HEK293 (cell line): Measurements from ENCODE around the gene PLEKHG5.

Experiments used
- BCL11B ChIP-seq: fragments of 450-650 bp; formaldehyde crosslinking; IDR thresholded peaks from 2 replicates; pipeline ENCODE4 v1.5.1; 2016; ENCODE audit warnings: low read depth, missing biosample characterization, missing genetic modification characterization
- HIC1 ChIP-seq: fragments of 450-650 bp; formaldehyde crosslinking; IDR thresholded peaks from 2 replicates; pipeline ENCODE4 v1.5.1; 2016; ENCODE audit warnings: missing biosample characterization, missing genetic modification characterization
- HOXD13 ChIP-seq: sonication (generic); formaldehyde crosslinking; IDR thresholded peaks from 2 replicates; pipeline ENCODE4 v1.8.0; 2022; ENCODE audit warnings: missing genetic modification reagents, borderline replicate concordance
- KLF7 ChIP-seq: fragments of 450-650 bp; formaldehyde crosslinking; IDR thresholded peaks from 2 replicates; pipeline ENCODE4 v1.5.1; 2016; ENCODE audit warnings: missing biosample characterization, missing genetic modification characterization, borderline replicate concordance
- MEIS1 ChIP-seq: sonication (generic); formaldehyde crosslinking; IDR thresholded peaks from 2 replicates; pipeline ENCODE4 v1.8.1; 2022; ENCODE audit warnings: missing genetic modification reagents, mild to moderate bottlenecking, borderline replicate concordance
- OSR2 ChIP-seq: fragments of 450-650 bp; formaldehyde crosslinking; IDR thresholded peaks from 2 replicates; pipeline ENCODE4 v1.5.1; 2016; ENCODE audit warnings: missing biosample characterization, missing genetic modification characterization
- PATZ1 ChIP-seq: fragments of 450-650 bp; formaldehyde crosslinking; IDR thresholded peaks from 2 replicates; pipeline ENCODE4 v1.5.1; 2016; ENCODE audit warnings: missing biosample characterization, missing genetic modification characterization
- PRDM10 ChIP-seq: fragments of 450-650 bp; formaldehyde crosslinking; IDR thresholded peaks from 2 replicates; pipeline ENCODE4 v1.5.1; 2016; ENCODE audit warnings: missing biosample characterization, missing genetic modification characterization
- ZBTB48 ChIP-seq: fragments of 450-650 bp; formaldehyde crosslinking; IDR thresholded peaks from 2 replicates; pipeline ENCODE4 v1.5.1; 2016; ENCODE audit warnings: missing biosample characterization, missing genetic modification characterization
- ZFP41 ChIP-seq: fragments of 450-650 bp; formaldehyde crosslinking; IDR thresholded peaks from 2 replicates; pipeline ENCODE4 v1.5.1; 2016; ENCODE audit warnings: missing biosample characterization, missing genetic modification characterization, borderline replicate concordance
- ZNF112 ChIP-seq: fragments of 450-650 bp; formaldehyde crosslinking; IDR thresholded peaks from 2 replicates; pipeline ENCODE4 v1.5.0; 2017; ENCODE audit warnings: missing biosample characterization, missing genetic modification characterization
- ZNF157 ChIP-seq: fragments of 450-650 bp; formaldehyde crosslinking; IDR thresholded peaks from 2 replicates; pipeline ENCODE4 v1.5.1; 2016; ENCODE audit warnings: missing biosample characterization, missing genetic modification characterization
- ZNF174 ChIP-seq: fragments of 450-650 bp; formaldehyde crosslinking; IDR thresholded peaks from 2 replicates; pipeline ENCODE4 v1.5.0; 2017; ENCODE audit warnings: missing biosample characterization, mild to moderate bottlenecking, missing genetic modification characterization
- ZNF19 ChIP-seq: fragments of 450-650 bp; formaldehyde crosslinking; IDR thresholded peaks from 2 replicates; pipeline ENCODE4; 2016; ENCODE audit warnings: missing biosample characterization, missing genetic modification characterization, low read depth
- ZNF324 ChIP-seq: fragments of 450-650 bp; formaldehyde crosslinking; IDR thresholded peaks from 2 replicates; pipeline ENCODE4 v1.5.1; 2016; ENCODE audit warnings: missing biosample characterization, missing genetic modification characterization
- ZNF416 ChIP-seq: fragments of 450-650 bp; formaldehyde crosslinking; IDR thresholded peaks from 2 replicates; pipeline ENCODE4 v1.5.1; 2016; ENCODE audit warnings: missing biosample characterization, missing genetic modification characterization
- ZNF423 ChIP-seq: fragments of 450-650 bp; formaldehyde crosslinking; IDR thresholded peaks from 2 replicates; pipeline ENCODE4 v1.5.1; 2016; ENCODE audit warnings: missing biosample characterization, missing genetic modification characterization
- ZNF501 ChIP-seq: fragments of 450-650 bp; formaldehyde crosslinking; IDR thresholded peaks from 2 replicates; pipeline ENCODE4 v1.5.1; 2016; ENCODE audit warnings: missing biosample characterization, missing genetic modification characterization
- ZNF561 ChIP-seq: fragments of 450-650 bp; IDR thresholded peaks from 2 replicates; pipeline ENCODE4 v1.5.1; 2018; ENCODE audit warnings: missing biosample characterization, missing genetic modification characterization, borderline replicate concordance
- ZNF571 ChIP-seq: fragments of 450-650 bp; formaldehyde crosslinking; IDR thresholded peaks from 2 replicates; pipeline ENCODE4 v1.5.0; 2017; ENCODE audit warnings: missing biosample characterization, missing genetic modification characterization
- ZNF624 ChIP-seq: fragments of 450-650 bp; formaldehyde crosslinking; IDR thresholded peaks from 2 replicates; pipeline ENCODE4 v1.5.1; 2017; ENCODE audit warnings: missing biosample characterization, missing genetic modification characterization
- ZNF654 ChIP-seq: fragments of 450-650 bp; formaldehyde crosslinking; IDR thresholded peaks from 2 replicates; pipeline ENCODE4 v1.5.1; 2016; ENCODE audit warnings: low read depth, missing biosample characterization, missing genetic modification characterization
- ZNF658 ChIP-seq: fragments of 450-650 bp; formaldehyde crosslinking; IDR thresholded peaks from 2 replicates; pipeline ENCODE4; 2016; ENCODE audit warnings: missing biosample characterization, missing genetic modification characterization
- ZNF707 ChIP-seq: fragments of 450-650 bp; formaldehyde crosslinking; IDR thresholded peaks from 2 replicates; pipeline ENCODE4 v1.5.1; 2016; ENCODE audit warnings: missing biosample characterization, missing genetic modification characterization
- ZNF792 ChIP-seq: fragments of 450-650 bp; formaldehyde crosslinking; IDR thresholded peaks from 2 replicates; pipeline ENCODE4 v1.5.1; 2016; ENCODE audit warnings: missing biosample characterization, missing genetic modification characterization
- ZNF837 ChIP-seq: fragments of 450-650 bp; formaldehyde crosslinking; IDR thresholded peaks from 2 replicates; pipeline ENCODE4 v1.5.1; 2016; ENCODE audit warnings: missing biosample characterization, missing genetic modification characterization
- ZSCAN4 ChIP-seq: fragments of 450-650 bp; formaldehyde crosslinking; IDR thresholded peaks from 2 replicates; pipeline ENCODE4 v1.5.1; 2017; ENCODE audit warnings: missing biosample characterization, missing genetic modification characterization
- TF ChIP-seq, protein P1 (sequence below): fragments of 450-650 bp; formaldehyde crosslinking; IDR thresholded peaks from 2 replicates; pipeline ENCODE4 v1.5.1; 2016; ENCODE audit warnings: missing biosample characterization, missing genetic modification characterization
- TF ChIP-seq, protein P2 (sequence below): fragments of 450-650 bp; formaldehyde crosslinking; IDR thresholded peaks from 2 replicates; pipeline ENCODE4 v1.5.1; 2016; ENCODE audit warnings: missing biosample characterization, missing genetic modification characterization

Gene PLEKHG5

DNA sequence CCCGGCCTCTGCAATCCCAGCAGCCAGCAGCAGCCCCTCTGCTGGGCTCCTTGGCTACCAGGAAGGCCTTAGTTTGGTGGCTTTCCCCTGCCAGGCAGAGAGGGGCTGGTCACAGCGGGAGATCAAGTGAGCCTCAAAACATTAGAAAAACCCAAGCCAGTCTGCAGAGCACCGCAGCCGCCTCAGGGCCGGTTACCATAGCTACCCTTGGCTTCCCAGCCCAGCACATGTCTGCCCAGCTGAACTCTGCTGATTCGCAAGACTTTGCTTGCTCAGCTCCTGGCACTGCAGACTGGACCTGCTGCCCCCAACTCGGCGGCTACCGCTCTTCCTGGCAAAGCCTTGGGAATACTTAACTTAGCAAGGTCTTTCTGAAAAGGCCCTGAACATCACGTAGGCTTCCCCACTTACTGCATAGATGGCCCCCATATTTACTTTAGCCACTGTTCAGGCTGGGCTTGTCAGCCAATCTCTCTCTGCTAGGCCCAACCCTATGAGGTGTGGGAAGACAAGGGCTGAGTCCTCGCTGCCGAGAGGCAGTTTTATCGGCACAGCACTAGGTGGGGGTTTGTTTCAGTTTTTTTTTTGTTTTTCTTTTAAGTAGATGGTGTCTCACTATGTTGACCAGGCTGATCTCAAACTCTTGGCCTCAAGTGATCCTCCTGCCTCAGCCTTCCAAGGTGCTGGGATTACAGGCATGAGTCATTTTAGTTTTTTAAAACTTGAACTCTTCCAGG, 28.6 kb upstream of the PLEKHG5 start (continued):
- TF ChIP-seq, protein P1, sequence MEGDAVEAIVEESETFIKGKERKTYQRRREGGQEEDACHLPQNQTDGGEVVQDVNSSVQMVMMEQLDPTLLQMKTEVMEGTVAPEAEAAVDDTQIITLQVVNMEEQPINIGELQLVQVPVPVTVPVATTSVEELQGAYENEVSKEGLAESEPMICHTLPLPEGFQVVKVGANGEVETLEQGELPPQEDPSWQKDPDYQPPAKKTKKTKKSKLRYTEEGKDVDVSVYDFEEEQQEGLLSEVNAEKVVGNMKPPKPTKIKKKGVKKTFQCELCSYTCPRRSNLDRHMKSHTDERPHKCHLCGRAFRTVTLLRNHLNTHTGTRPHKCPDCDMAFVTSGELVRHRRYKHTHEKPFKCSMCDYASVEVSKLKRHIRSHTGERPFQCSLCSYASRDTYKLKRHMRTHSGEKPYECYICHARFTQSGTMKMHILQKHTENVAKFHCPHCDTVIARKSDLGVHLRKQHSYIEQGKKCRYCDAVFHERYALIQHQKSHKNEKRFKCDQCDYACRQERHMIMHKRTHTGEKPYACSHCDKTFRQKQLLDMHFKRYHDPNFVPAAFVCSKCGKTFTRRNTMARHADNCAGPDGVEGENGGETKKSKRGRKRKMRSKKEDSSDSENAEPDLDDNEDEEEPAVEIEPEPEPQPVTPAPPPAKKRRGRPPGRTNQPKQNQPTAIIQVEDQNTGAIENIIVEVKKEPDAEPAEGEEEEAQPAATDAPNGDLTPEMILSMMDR (tag by site-specific recombination) = no peak
- TF ChIP-seq BCL11B (tag by site-specific recombination) (no peak), ZNF501 (tag by site-specific recombination) (no peak), PRDM10 (tag by site-specific recombination) (peak; percentile 37), ZSCAN4 (tag by site-specific recombination) (no peak), ZNF561 (tag by site-specific recombination) (no peak), ZNF624 (tag by site-specific recombination) (no peak), ZNF571 (tag by site-specific recombination) (no peak), ZNF707 (tag by site-specific recombination) (no peak), ZNF423 (tag by site-specific recombination) (no peak), ZNF792 (tag by site-specific recombination) (no peak), ZNF112 (tag by site-specific recombination) (no peak), ZBTB48 (tag by site-specific recombination) (no peak), ZNF416 (tag by site-specific recombination) (no peak), HIC1 (tag by site-specific recombination) (no peak), ZNF174 (tag by site-specific recombination) (no peak), ZNF324 (tag by site-specific recombination) (no peak), KLF7 (tag by site-specific recombination) (no peak), ZNF837 (tag by site-specific recombination) (no peak), OSR2 (tag by site-specific recombination) (peak; percentile 84), ZFP41 (tag by site-specific recombination) (no peak), ZNF19 (tag by site-specific recombination) (no peak), ZNF654 (no peak), ZNF658 (tag by site-specific recombination) (no peak), HOXD13 (CRISPR knock-in tag) (no peak), ZNF157 (tag by site-specific recombination) (no peak), MEIS1 (CRISPR knock-in tag) (no peak), PATZ1 (tag by site-specific recombination) (peak; percentile 30)
- TF ChIP-seq, protein P2, sequence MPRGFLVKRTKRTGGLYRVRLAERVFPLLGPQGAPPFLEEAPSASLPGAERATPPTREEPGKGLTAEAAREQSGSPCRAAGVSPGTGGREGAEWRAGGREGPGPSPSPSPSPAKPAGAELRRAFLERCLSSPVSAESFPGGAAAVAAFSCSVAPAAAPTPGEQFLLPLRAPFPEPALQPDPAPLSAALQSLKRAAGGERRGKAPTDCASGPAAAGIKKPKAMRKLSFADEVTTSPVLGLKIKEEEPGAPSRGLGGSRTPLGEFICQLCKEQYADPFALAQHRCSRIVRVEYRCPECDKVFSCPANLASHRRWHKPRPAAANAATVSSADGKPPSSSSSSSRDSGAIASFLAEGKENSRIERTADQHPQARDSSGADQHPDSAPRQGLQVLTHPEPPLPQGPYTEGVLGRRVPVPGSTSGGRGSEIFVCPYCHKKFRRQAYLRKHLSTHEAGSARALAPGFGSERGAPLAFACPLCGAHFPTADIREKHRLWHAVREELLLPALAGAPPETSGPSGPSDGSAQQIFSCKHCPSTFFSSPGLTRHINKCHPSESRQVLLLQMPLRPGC (tag by site-specific recombination) = no peak
